LNCaP clone FGC (cell line): ENCODE data around the gene CAMKK1.
"Not testable (repeated sequence)": the region's sequence is repeated elsewhere in the genome, so short reads cannot be mapped to it uniquely, and the experiment has no call there.

Experiments used
- DNase-seq: peaks from one replicate; pipeline ENCODE4 v3.0.0-alpha.2; 2011; ENCODE audit warnings: low read depth
- H3K4me3 ChIP-seq: 2 replicates; pipeline ENCODE4 v1.5.1; 2011; ENCODE audit warnings: mild to moderate bottlenecking, low read depth, low read length, control low read depth
- CTCF ChIP-seq: IDR thresholded peaks from 2 replicates; pipeline ENCODE4 v1.5.1; 2012; ENCODE audit warnings: mild to moderate bottlenecking; ENCODE audit not compliant: control insufficient read depth, insufficient read depth; ENCODE audit errors: extremely low read depth

The CAMKK1 gene

GRCh38 chr17:3846437-3847164 lies 46.3 kb downstream of the CAMKK1 start:
- peak overlapping the region; percentile 93; the same call in 1 of the 2 replicates for H3K4me3 ChIP-seq
- DNase-seq, result no peak
- no peak for TF ChIP-seq CTCF

DNA sequence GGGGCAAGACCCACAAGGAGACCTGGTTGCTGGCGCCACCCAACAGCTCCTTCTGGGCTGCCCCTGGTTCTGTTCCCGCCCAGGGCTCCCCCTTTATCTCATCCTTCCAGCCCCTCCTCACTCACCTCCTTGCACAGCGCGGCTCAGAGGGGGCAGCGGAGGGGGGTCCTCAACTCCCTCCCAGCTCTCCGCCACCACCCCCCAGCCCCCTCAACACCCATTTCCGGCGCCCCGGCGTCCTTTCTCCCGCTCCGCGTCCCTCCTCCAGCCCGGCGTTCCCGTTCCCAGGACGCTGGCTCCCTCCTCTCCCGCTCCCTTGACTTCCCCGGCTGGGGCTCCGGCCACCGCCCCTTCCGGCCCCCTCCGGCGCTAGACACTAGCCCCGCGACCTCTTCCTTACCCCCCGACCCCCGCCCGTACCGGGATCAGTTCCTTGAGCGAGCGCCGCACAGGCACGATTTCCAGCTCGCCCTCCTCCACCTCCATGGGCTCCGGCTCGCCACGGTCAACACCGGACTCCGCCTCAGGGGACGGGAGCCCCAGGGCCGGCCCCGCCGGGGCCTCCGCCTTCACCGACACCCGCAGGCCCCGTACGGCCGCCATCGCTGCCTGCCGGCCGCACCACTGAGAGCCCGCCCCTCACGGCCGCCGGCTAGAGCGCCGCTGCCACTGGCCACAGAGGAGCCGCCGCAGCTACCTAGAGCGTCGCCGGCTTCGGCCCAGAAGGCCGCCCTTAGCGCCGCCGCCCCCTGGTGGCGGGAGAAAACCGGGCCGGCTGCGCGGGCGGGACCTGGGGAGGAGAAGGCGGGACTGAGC lies 47.0 kb downstream of the CAMKK1 start, which contains the start of gene NCBP3:
NCBP3 (minus strand) TSS at position 626 of the 816 bp plus-strand sequence; CDS start at position 603, 23 bp downstream.
- DNase-seq, result peak; percentile 63
- peak within 1 kb of the TSS; percentile 93 for H3K4me3 ChIP-seq
- TF ChIP-seq CTCF, result peak; percentile 94

DNA sequence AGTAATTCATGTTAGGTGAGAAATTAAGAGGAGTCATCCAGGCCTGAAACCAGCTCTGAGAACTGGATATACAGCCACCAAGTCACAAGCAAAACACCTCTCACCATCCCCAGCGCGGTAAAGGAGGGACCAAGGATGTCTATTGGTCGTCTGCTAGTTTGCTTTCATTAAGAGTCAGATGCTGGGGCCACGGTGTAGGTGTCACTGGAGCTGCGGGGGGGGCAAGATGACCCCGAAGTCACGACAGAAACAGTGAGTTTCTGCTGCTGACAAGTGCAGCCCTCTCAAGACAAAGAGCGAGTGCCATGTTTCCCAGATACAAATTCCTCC lies 47.6 kb downstream of the CAMKK1 start:
- peak overlapping the region; percentile 93 for H3K4me3 ChIP-seq
- TF ChIP-seq CTCF, result no peak
- no peak for DNase-seq

- DNase-seq, result not testable (repeated sequence)
- H3K4me3 ChIP-seq, result peak overlapping the region; percentile 93
Observed at GRCh38 chr17:3844556-3844955, 48.3 kb downstream of the CAMKK1 start.

GRCh38 chr17:3843935-3844516 lies 48.8 kb downstream of the CAMKK1 start:
- no peak overlapping the region for H3K4me3 ChIP-seq
- no peak for DNase-seq
- peak; percentile 85 for TF ChIP-seq CTCF

- TF ChIP-seq CTCF, result no peak
- no peak overlapping the region for H3K4me3 ChIP-seq
- peak; percentile 55 for DNase-seq
Observed at GRCh38 chr17:3838206-3838605, 54.6 kb downstream of the CAMKK1 start.

- H3K4me3 ChIP-seq, result no peak overlapping the region
- DNase-seq, result no peak
- no peak for TF ChIP-seq CTCF
Observed at GRCh38 chr17:3836551-3836950, 56.3 kb downstream of the CAMKK1 start.
